Stimulated activated CD8-positive, alpha-beta memory T cell treated with anti-CD3 and anti-CD28 coated beads, Interleukin-7, amount 100 ng/mL, for 4 hours (primary cell): ENCODE results near the gene FAM169A.
"Not testable (repeated sequence)": the region's sequence is repeated elsewhere in the genome, so short reads cannot be mapped to it uniquely, and the experiment has no call there.

Experiments used
- DNase-seq, 2 donors: peaks; one replicate each; pipeline ENCODE4 v3.0.0-alpha.2; 2020; ENCODE audit warnings: low read depth in 2 of 2

The FAM169A gene, protein sequence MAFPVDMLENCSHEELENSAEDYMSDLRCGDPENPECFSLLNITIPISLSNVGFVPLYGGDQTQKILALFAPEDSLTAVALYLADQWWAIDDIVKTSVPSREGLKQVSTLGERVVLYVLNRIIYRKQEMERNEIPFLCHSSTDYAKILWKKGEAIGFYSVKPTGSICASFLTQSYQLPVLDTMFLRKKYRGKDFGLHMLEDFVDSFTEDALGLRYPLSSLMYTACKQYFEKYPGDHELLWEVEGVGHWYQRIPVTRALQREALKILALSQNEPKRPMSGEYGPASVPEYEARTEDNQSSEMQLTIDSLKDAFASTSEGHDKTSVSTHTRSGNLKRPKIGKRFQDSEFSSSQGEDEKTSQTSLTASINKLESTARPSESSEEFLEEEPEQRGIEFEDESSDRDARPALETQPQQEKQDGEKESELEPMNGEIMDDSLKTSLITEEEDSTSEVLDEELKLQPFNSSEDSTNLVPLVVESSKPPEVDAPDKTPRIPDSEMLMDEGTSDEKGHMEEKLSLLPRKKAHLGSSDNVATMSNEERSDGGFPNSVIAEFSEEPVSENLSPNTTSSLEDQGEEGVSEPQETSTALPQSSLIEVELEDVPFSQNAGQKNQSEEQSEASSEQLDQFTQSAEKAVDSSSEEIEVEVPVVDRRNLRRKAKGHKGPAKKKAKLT

GRCh38 chr5:74865804-74866595 lies at the start of gene FAM169A:
FAM169A (minus strand) TSS chr5:74866387; CDS start chr5:74841676, 24,711 bp downstream.
- peak in 1 of 2 donors; percentile 43 for DNase-seq

DNA sequence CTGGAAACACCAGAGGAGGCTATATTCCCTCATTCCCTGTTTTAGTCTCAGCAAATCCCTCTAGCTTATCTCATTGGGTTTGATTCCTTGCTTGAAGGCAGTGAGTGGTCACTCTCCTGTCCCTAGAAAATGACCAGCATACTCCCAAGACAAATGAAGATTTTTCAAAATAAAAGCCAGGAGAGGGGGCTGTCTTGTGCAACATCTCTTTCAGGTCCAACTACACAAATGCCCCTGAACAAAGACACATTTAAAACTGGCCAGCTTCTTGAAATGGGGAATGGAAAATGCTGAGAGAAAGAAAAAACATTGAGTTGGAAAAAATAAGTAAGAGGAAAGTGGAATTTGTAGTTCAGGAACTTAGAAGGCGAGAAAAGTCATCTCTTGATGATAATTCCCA lies 49.3 kb upstream of the FAM169A start:
- no peak for DNase-seq

DNA sequence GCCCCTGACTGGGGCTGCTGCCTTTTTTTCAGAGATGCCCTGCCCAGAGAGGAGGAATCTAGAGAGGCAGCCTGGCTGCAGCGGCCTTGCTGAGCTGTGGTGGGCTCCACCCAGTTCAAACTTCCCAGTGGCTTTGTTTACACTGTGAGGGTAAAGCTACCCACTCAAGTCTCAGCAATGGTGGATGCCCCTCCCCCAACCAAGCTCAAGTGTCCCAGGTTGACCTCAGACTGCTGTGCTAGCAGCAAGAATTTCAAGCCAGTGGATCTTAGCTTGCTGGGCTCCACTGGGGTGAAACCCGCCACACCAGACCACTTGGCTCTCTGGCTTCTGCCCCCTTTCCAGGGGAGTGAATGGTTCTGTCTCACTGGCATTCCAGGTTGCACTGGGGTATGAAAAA lies 45.2 kb upstream of the FAM169A start:
- not testable (repeated sequence) for DNase-seq

DNA sequence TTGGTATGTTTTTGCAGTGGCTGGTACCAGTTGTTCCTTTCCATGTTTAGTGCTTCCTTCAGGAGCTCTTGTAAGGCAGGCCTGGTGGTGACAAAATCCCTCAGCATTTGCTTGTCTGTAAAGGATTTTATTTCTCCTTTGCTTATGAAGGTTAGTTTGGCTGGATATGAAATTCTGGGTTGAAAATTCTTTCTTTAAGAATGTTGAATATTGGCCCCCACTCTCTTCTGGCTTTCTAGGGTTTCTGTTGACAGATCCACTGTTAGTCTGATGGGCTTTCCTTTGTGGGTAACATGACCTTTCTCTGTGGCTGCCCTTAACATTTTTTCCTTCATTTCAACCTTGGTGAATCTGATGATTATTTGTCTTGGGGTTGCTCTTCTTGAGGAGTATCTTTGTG lies 43.7 kb upstream of the FAM169A start:
- not testable (repeated sequence) for DNase-seq

DNA sequence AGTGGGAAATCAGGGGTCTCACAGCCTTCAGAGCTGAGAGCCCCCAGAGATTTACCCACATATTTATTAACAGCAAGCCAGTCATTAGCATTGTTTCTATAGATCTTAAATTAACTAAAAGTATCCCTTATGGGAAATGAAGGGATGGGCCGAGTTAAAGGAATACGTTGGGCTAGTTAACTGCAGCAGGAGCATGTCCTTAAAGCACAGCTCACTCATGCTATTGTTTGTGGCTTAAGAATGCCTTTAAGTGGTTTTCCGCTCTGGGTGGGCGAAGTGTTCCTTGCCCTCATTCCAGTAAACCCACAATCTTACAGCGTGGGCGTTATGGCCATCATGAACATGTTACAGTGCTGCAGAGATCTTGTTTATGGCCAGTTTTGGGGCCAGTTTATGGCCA lies 42.0 kb upstream of the FAM169A start:
- DNase-seq = not testable (repeated sequence)

DNA sequence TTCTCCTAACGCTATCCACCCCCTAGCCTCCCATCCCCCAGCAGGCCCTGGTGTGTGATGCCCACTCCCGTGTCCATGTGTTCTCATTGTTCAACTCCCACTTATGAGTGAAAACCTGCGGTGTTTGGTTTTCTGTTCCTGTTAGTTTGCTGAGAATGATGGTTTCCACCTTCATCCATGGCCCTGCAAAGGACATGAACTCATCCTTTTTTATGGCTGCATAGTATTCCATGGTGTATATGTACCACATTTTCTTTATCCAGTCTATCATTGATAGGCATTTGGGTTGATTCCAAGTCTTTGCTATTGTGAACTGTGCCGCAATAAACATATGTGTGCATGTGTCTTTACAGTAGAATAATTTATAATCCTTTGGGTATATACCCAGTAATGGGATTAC lies 38.5 kb upstream of the FAM169A start:
- DNase-seq = not testable (repeated sequence)

- DNase-seq = peak in 1 of 2 donors; percentile 1
These were observed 37.1 kb upstream of the FAM169A start for GRCh38 chr5:74903165-74903787.

DNA sequence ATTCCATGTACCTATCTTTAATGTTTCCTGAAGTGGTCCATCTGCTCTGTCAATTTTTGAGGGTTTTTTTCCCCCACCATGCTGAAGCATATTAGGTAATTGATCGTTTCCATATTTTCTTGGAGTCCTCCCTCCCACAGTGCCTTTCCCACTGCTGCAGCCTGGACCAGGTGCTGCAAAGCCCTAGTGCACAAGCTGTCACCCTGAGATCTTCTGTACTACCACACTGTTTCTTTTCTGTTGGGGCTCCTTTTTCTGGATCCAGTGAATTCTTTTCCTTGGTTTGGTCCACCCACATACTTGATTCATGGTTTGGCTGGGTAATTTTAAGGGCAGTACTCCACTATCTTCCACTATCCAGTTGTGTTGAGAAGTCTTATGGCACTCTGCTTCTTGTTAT lies 30.9 kb upstream of the FAM169A start:
- DNase-seq = no peak

- no peak for DNase-seq
These were observed 29.7 kb upstream of the FAM169A start for GRCh38 chr5:74895906-74896305.

DNA sequence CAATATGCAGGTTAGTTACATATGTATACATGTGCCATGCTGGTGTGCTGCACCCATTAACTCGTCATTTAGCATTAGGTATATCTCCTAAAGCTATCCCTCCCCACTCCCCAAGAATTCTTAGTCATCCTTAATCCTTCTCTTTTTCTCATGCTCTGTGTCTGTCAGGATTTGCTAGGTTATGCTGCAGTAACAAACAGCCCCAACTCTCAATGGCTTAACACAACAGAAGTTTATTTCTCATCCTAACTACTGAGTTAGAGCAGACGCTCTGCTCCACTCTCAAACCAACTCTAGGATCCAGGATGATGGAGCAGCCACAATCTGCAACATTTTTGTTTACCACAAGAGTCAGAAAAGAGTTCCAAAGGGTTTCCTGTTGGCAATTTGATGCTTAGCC lies 28.2 kb upstream of the FAM169A start:
- no peak for DNase-seq

GRCh38 chr5:74892921-74893320 lies 26.7 kb upstream of the FAM169A start:
- DNase-seq = no peak

- no peak for DNase-seq
These were observed 23.4 kb upstream of the FAM169A start for GRCh38 chr5:74889523-74890105.

- DNase-seq = no peak
These were observed 21.9 kb upstream of the FAM169A start for GRCh38 chr5:74888117-74888516.

DNA sequence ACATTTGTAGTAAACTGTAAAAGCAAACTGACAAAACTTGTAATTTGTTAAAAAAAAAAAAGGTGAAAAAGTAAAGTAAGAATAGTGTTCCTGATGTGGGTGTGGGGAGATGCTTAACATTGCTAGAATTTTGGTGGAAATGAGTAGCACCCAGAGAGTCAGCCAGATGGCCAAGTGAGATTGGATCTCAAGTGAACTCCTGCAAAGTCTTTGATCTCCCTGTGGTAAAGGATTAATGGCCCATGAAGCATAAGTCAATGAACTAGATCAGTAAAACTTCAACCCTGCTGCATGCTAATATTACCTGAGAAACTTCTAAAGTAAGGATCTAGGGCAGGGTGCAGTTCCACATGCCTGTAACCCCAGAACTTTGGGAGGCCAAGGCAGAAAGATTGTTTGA lies 19.0 kb upstream of the FAM169A start:
- DNase-seq = no peak

GRCh38 chr5:74882379-74883134 lies 16.4 kb upstream of the FAM169A start:
- not testable (repeated sequence) for DNase-seq

DNA sequence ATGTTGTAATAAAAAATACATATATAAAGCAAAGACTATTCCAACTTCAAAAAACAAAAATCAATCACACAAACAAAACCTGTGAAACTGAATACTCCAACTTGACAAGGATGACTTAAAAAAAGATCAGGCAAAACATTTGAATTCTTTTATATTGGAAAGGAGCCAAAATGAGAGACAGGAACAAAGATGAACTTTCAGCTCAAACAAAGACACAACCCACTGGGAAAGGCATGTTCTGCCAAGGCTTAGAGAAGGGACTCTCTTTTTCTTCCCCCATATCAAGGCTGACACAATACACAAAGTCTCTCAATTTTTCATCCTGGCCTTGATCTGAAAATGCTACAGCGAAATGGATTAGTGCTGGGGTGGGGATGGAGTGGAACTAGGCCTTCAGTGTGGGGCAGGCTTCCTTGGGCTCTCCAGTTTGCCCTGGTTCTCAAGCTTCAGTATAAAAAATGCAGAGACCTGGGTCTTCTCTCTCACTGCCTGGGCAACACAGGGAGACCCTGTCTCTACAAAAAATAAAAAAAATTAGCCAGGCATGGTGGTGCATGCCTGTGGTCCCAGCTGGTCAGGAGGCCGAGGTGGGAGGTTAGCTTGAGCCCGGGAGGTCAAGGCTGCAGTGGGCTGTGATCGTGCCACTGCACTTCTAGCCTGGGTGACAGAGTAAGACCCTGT lies 11.6 kb upstream of the FAM169A start:
- no peak for DNase-seq

DNA sequence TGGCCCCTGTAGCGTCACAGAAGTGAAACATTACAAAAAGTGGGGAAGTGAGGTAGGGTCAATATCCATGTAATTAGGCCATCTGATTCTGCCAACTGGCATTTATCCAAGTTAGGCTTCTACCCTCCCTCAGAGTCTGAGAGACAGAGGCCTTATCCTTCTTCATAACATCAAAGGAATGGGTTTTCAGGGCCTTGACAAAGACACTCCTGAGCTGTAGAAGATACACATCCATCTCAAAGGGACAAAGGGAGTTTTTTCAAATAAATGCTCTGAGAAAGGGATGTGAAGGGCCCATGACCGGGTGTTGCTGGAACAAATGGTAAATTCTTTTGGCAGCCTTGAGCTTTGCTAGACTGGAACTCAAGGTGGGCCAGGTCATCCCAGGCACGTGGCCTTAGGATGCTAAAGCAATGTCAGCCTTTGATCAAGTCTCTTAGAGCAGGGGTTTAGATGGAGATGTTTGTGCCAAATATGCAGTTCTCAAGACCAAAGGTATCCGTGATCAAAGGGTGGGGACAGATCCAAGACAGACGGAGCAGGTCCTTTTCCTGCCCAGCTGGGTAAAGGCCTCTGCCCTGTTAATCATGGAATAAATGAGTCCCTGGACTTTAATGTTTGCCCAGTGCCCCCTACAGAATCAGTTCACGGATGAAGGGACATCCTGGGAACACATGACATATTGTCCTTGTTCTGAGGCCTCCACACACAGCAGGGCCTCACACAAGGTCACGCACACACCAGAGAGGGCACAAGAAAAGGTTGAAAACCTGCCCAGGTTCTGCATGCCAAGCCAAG lies 10.0 kb upstream of the FAM169A start:
- DNase-seq = no peak

- no peak for DNase-seq
These were observed 7.5 kb upstream of the FAM169A start for GRCh38 chr5:74873525-74874249.
